Measurements from ENCODE around the gene ERO1A.
A peak's percentile ranks its signal among the peaks of the same experiment; 100 is the strongest.
"Not testable (repeated sequence)": the region's sequence is repeated elsewhere in the genome, so short reads cannot be mapped to it uniquely, and the experiment has no call there.

The ERO1A gene

GRCh38 chr14:52727509-52727908 lies 32.2 kb upstream of the ERO1A start:
- not testable (repeated sequence) for H3K27ac ChIP-seq (ENCODE audit: low read depth, low read length, severe bottlenecking); H3K4me1 ChIP-seq (ENCODE audit: control insufficient read depth, insufficient read depth, low read length, poor library complexity, severe bottlenecking); H3K4me3 ChIP-seq (ENCODE audit: extremely low read depth, insufficient read depth, low read length, poor library complexity, severe bottlenecking); H3K9me3 ChIP-seq (ENCODE audit: control insufficient read depth, low read length)
- H3K36me3 ChIP-seq (ENCODE audit: control insufficient read depth, insufficient read depth, low read length), result peaks cover 68% of the 10 kb centered on the region
- WGBS, 2 experiments (ENCODE audit: insufficient coverage in 2 of 2), result 91 to 100% methylated on average over 1 of the region's 2 CpGs

GRCh38 chr14:52724360-52724644 lies 28.9 kb upstream of the ERO1A start:
- H3K9me3 ChIP-seq (ENCODE audit: control insufficient read depth, low read length), result no peaks in the 10 kb centered on the region
- H3K4me3 ChIP-seq (ENCODE audit: extremely low read depth, insufficient read depth, low read length, poor library complexity, severe bottlenecking), result no peak overlapping the region
- no peak overlapping the region for H3K27ac ChIP-seq (ENCODE audit: low read depth, low read length, severe bottlenecking)
- peaks cover 82% of the 10 kb centered on the region for H3K36me3 ChIP-seq (ENCODE audit: control insufficient read depth, insufficient read depth, low read length)
- no peaks in the 10 kb centered on the region for H3K4me1 ChIP-seq (ENCODE audit: control insufficient read depth, insufficient read depth, low read length, poor library complexity, severe bottlenecking)

- H3K36me3 ChIP-seq (ENCODE audit: control insufficient read depth, insufficient read depth, low read length), result peaks cover 83% of the 10 kb centered on the region
These were observed 28.4 kb upstream of the ERO1A start for GRCh38 chr14:52723514-52724359.

GRCh38 chr14:52716155-52716554 lies 20.8 kb upstream of the ERO1A start:
- WGBS, 2 experiments (ENCODE audit: insufficient coverage in 2 of 2), result 100% methylated on average over 1 to 3 of the region's 6 CpGs
- H3K4me3 ChIP-seq (ENCODE audit: extremely low read depth, insufficient read depth, low read length, poor library complexity, severe bottlenecking), result no peak overlapping the region
- no peak overlapping the region for H3K27ac ChIP-seq (ENCODE audit: low read depth, low read length, severe bottlenecking)
- H3K9me3 ChIP-seq (ENCODE audit: control insufficient read depth, low read length), result no peaks in the 10 kb centered on the region
- peaks cover 87% of the 10 kb centered on the region for H3K36me3 ChIP-seq (ENCODE audit: control insufficient read depth, insufficient read depth, low read length)
- no peaks in the 10 kb centered on the region for H3K4me1 ChIP-seq (ENCODE audit: control insufficient read depth, insufficient read depth, low read length, poor library complexity, severe bottlenecking)

More at GRCh38 chr14:52723514-52724359, 28.4 kb upstream of the ERO1A start:
- Histone ChIP-seq H3K4me1 (ENCODE audit: control insufficient read depth, insufficient read depth, low read length, poor library complexity, severe bottlenecking) (no peaks in the 10 kb centered on the region), H3K9me3 (ENCODE audit: control insufficient read depth, low read length) (no peaks in the 10 kb centered on the region), H3K27ac (ENCODE audit: low read depth, low read length, severe bottlenecking) (no peak overlapping the region), H3K4me3 (ENCODE audit: extremely low read depth, insufficient read depth, low read length, poor library complexity, severe bottlenecking) (no peak overlapping the region)
- 100% methylated on average over 3 of the region's 4 CpGs for WGBS, 2 experiments (ENCODE audit: insufficient coverage in 2 of 2)

GRCh38 chr14:52711666-52712065 lies 16.3 kb upstream of the ERO1A start:
- H3K27ac ChIP-seq (ENCODE audit: low read depth, low read length, severe bottlenecking), result no peak overlapping the region
- no peaks in the 10 kb centered on the region for H3K9me3 ChIP-seq (ENCODE audit: control insufficient read depth, low read length)
- H3K4me3 ChIP-seq (ENCODE audit: extremely low read depth, insufficient read depth, low read length, poor library complexity, severe bottlenecking), result no peak overlapping the region
- no peaks in the 10 kb centered on the region for H3K4me1 ChIP-seq (ENCODE audit: control insufficient read depth, insufficient read depth, low read length, poor library complexity, severe bottlenecking)
- 86 to 100% methylated on average over 1 of the region's 1 CpG for WGBS, 2 experiments (ENCODE audit: insufficient coverage in 2 of 2)
- peaks cover 75% of the 10 kb centered on the region for H3K36me3 ChIP-seq (ENCODE audit: control insufficient read depth, insufficient read depth, low read length)

- Histone ChIP-seq H3K27ac (ENCODE audit: low read depth, low read length, severe bottlenecking) (peak within 1 kb of the TSS; percentile 85), H3K4me1 (ENCODE audit: control insufficient read depth, insufficient read depth, low read length, poor library complexity, severe bottlenecking) (peaks cover 7% of the 10 kb centered on the region), H3K4me3 (ENCODE audit: extremely low read depth, insufficient read depth, low read length, poor library complexity, severe bottlenecking) (peak within 1 kb of the TSS; percentile 94), H3K9me3 (ENCODE audit: control insufficient read depth, low read length) (no peaks in the 10 kb centered on the region), H3K36me3 (ENCODE audit: control insufficient read depth, insufficient read depth, low read length) (peaks cover 32% of the 10 kb centered on the region)
- 5% methylated on average over 37 to 38 of the region's 43 CpGs for WGBS, 2 experiments (ENCODE audit: insufficient coverage in 2 of 2)
These were observed 11.7 kb upstream of the ERO1A start, which contains the start of gene PSMC6 for GRCh38 chr14:52706724-52707706. PSMC6 (plus strand) TSS chr14:52707200; CDS start chr14:52707220, 20 bp downstream.

- Histone ChIP-seq H3K36me3 (ENCODE audit: control insufficient read depth, insufficient read depth, low read length) (peaks cover 25% of the 10 kb centered on the region), H3K4me1 (ENCODE audit: control insufficient read depth, insufficient read depth, low read length, poor library complexity, severe bottlenecking) (peaks cover 7% of the 10 kb centered on the region), H3K9me3 (ENCODE audit: control insufficient read depth, low read length) (no peaks in the 10 kb centered on the region), H3K27ac (ENCODE audit: low read depth, low read length, severe bottlenecking) (peak overlapping the region; percentile 85), H3K4me3 (ENCODE audit: extremely low read depth, insufficient read depth, low read length, poor library complexity, severe bottlenecking) (peak overlapping the region; percentile 94)
- WGBS, 2 experiments (ENCODE audit: insufficient coverage in 2 of 2), result no CpG with 5 or more reads among the region's 5 CpGs
These were observed 10.9 kb upstream of the ERO1A start for GRCh38 chr14:52706286-52706685.

- no peak overlapping the region for H3K4me3 ChIP-seq (ENCODE audit: extremely low read depth, insufficient read depth, low read length, poor library complexity, severe bottlenecking)
- no CpG with 5 or more reads among the region's 2 CpGs for WGBS, 2 experiments (ENCODE audit: insufficient coverage in 2 of 2)
- H3K4me1 ChIP-seq (ENCODE audit: control insufficient read depth, insufficient read depth, low read length, poor library complexity, severe bottlenecking), result peaks cover 7% of the 10 kb centered on the region
- peaks cover 2% of the 10 kb centered on the region for H3K36me3 ChIP-seq (ENCODE audit: control insufficient read depth, insufficient read depth, low read length)
- no peak overlapping the region for H3K27ac ChIP-seq (ENCODE audit: low read depth, low read length, severe bottlenecking)
- no peaks in the 10 kb centered on the region for H3K9me3 ChIP-seq (ENCODE audit: control insufficient read depth, low read length)
These were observed 8.3 kb upstream of the ERO1A start for GRCh38 chr14:52703664-52704063.

GRCh38 chr14:52703225-52703624 lies 7.9 kb upstream of the ERO1A start:
- no peak overlapping the region for H3K4me3 ChIP-seq (ENCODE audit: extremely low read depth, insufficient read depth, low read length, poor library complexity, severe bottlenecking)
- no peaks in the 10 kb centered on the region for H3K9me3 ChIP-seq (ENCODE audit: control insufficient read depth, low read length)
- 89 to 94% methylated on average over 1 to 2 of the region's 3 CpGs for WGBS, 2 experiments (ENCODE audit: insufficient coverage in 2 of 2)
- peaks cover 7% of the 10 kb centered on the region for H3K4me1 ChIP-seq (ENCODE audit: control insufficient read depth, insufficient read depth, low read length, poor library complexity, severe bottlenecking)
- H3K36me3 ChIP-seq (ENCODE audit: control insufficient read depth, insufficient read depth, low read length), result no peaks in the 10 kb centered on the region
- H3K27ac ChIP-seq (ENCODE audit: low read depth, low read length, severe bottlenecking), result no peak overlapping the region

GRCh38 chr14:52701223-52701622 lies 5.9 kb upstream of the ERO1A start:
- H3K4me1 ChIP-seq (ENCODE audit: control insufficient read depth, insufficient read depth, low read length, poor library complexity, severe bottlenecking), result peaks cover 3% of the 10 kb centered on the region
- no peak overlapping the region for H3K27ac ChIP-seq (ENCODE audit: low read depth, low read length, severe bottlenecking)
- no peak overlapping the region for H3K4me3 ChIP-seq (ENCODE audit: extremely low read depth, insufficient read depth, low read length, poor library complexity, severe bottlenecking)
- WGBS, 2 experiments (ENCODE audit: insufficient coverage in 2 of 2), result no CpG with 5 or more reads among the region's 3 CpGs
- H3K36me3 ChIP-seq (ENCODE audit: control insufficient read depth, insufficient read depth, low read length), result no peaks in the 10 kb centered on the region
- no peaks in the 10 kb centered on the region for H3K9me3 ChIP-seq (ENCODE audit: control insufficient read depth, low read length)

Data from mesodermal cell (in vitro differentiated cells).